ENCODE data around the gene STARD4.

Gene STARD4

GRCh38 chr5:111512375-111513130, at the start of gene STARD4:
Gene STARD4 (minus strand): TSS chr5:111512535. CDS start chr5:111507433, 5,102 bp downstream.
- peak; percentile 94 for DNase-seq

- no peak for DNase-seq
These were observed 47.3 kb upstream of the STARD4 start for GRCh38 chr5:111559680-111560079.

GRCh38 chr5:111557686-111558085, 45.4 kb upstream of the STARD4 start:
- DNase-seq, result peak; percentile 33

GRCh38 chr5:111557111-111557510, 44.8 kb upstream of the STARD4 start:
- DNase-seq, result no peak

GRCh38 chr5:111556501-111556900, 44.2 kb upstream of the STARD4 start:
- peak; percentile 60 for DNase-seq

- DNase-seq, result no peak
These were observed 43.4 kb upstream of the STARD4 start for GRCh38 chr5:111555760-111556159.

- no peak for DNase-seq
These were observed 41.5 kb upstream of the STARD4 start for GRCh38 chr5:111553868-111554267.

- DNase-seq, result no peak
These were observed 40.6 kb upstream of the STARD4 start for GRCh38 chr5:111552896-111553295.

GRCh38 chr5:111552492-111552891, 40.2 kb upstream of the STARD4 start:
- DNase-seq, result no peak

- DNase-seq, result no peak
These were observed 39.4 kb upstream of the STARD4 start for GRCh38 chr5:111551569-111552275.

- DNase-seq, result no peak
These were observed 38.8 kb upstream of the STARD4 start for GRCh38 chr5:111551161-111551560.

GRCh38 chr5:111550282-111551020, 38.1 kb upstream of the STARD4 start:
- DNase-seq, result peak; percentile 72

- DNase-seq, result no peak
These were observed 36.8 kb upstream of the STARD4 start for GRCh38 chr5:111548992-111549649.

GRCh38 chr5:111548348-111548950, 36.1 kb upstream of the STARD4 start:
- DNase-seq, result no peak

- no peak for DNase-seq
These were observed 32.7 kb upstream of the STARD4 start for GRCh38 chr5:111545031-111545430.

GRCh38 chr5:111537141-111538024, 25.0 kb upstream of the STARD4 start:
- no peak for DNase-seq

GRCh38 chr5:111535879-111536549, 23.7 kb upstream of the STARD4 start:
- DNase-seq, result no peak

- peak; percentile 78 for DNase-seq
These were observed 20.7 kb upstream of the STARD4 start for GRCh38 chr5:111532886-111533582.

- DNase-seq, result peak; percentile 89
These were observed 18.0 kb upstream of the STARD4 start for GRCh38 chr5:111530298-111530740.

GRCh38 chr5:111528056-111528455, 15.7 kb upstream of the STARD4 start:
- DNase-seq, result peak; percentile 25

Measured in MV-4-11 (cell line).